ENCODE results near the gene GPX7. TPM values are rescaled to one million over a fixed set of nuclear protein-coding genes. Genes with fewer than 3 reads are reported as not detected.

GPX7 gene
- total RNA-seq, 2 donors from 2014 or later, result 17.8 to 23.7 TPM

DNA sequence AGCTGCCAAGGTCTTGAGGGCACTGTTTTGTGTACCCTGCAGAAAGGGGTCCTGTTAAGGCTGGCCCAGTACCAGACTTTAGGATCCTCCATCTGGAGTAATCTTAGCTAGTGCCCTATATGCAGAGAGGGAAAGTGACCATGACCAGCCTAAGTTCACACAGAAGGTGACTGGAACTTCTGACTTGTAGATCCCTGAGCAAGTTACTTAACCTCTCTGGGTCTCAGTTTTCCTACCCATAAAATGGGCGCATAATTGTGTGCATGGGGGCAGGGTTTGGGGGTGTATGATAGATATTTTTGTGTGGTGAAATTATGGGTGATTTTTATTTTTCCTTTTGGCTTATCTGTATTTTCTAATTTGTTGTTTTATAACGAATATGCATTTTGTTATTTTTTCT is 27.5 kb downstream of the GPX7 start:
- 95% methylated on average over 1 of the region's 2 CpGs; no CpG with 5 or more reads in 1 of the 2 experiments for WGBS, 2 experiments (ENCODE audit: insufficient coverage in 1 of 2, insufficient read length in 1 of 2)
- Histone ChIP-seq H3K9me3 (ENCODE audit: control insufficient read depth, low read length) (no peaks in the 10 kb centered on the region), H3K4me1 (ENCODE audit: control insufficient read depth, insufficient read depth, low read length) (no peaks in the 10 kb centered on the region), H3K27me3 (ENCODE audit: control insufficient read depth, insufficient read depth, low read length, poor library complexity, severe bottlenecking) (peaks cover 36% of the 10 kb centered on the region), H3K9ac (ENCODE audit: extremely low read depth, low read length, poor library complexity, severe bottlenecking) (no peak overlapping the region), H3K36me3 (ENCODE audit: control insufficient read depth, insufficient read depth, low read length) (no peaks in the 10 kb centered on the region), H3K4me3 (ENCODE audit: low read length) (no peak overlapping the region), H3K27ac (ENCODE audit: low read depth, low read length) (no peak overlapping the region)
- Mint-ChIP-seq H3K4me1 (peaks cover 11% of the 10 kb centered on the region), H3K4me3 (no peak overlapping the region), H3K9me3 (no peaks in the 10 kb centered on the region), H3K27me3 (ENCODE audit: insufficient read depth) (peaks cover 47% of the 10 kb centered on the region), H3K36me3 (ENCODE audit: low read depth) (no peaks in the 10 kb centered on the region), H3K27ac (no peak overlapping the region)
- DNase-seq, result no peak
- TF ChIP-seq, protein P1, sequence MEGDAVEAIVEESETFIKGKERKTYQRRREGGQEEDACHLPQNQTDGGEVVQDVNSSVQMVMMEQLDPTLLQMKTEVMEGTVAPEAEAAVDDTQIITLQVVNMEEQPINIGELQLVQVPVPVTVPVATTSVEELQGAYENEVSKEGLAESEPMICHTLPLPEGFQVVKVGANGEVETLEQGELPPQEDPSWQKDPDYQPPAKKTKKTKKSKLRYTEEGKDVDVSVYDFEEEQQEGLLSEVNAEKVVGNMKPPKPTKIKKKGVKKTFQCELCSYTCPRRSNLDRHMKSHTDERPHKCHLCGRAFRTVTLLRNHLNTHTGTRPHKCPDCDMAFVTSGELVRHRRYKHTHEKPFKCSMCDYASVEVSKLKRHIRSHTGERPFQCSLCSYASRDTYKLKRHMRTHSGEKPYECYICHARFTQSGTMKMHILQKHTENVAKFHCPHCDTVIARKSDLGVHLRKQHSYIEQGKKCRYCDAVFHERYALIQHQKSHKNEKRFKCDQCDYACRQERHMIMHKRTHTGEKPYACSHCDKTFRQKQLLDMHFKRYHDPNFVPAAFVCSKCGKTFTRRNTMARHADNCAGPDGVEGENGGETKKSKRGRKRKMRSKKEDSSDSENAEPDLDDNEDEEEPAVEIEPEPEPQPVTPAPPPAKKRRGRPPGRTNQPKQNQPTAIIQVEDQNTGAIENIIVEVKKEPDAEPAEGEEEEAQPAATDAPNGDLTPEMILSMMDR (conservative IDR thresholded peaks at IDR 0.05), result no peak

DNA sequence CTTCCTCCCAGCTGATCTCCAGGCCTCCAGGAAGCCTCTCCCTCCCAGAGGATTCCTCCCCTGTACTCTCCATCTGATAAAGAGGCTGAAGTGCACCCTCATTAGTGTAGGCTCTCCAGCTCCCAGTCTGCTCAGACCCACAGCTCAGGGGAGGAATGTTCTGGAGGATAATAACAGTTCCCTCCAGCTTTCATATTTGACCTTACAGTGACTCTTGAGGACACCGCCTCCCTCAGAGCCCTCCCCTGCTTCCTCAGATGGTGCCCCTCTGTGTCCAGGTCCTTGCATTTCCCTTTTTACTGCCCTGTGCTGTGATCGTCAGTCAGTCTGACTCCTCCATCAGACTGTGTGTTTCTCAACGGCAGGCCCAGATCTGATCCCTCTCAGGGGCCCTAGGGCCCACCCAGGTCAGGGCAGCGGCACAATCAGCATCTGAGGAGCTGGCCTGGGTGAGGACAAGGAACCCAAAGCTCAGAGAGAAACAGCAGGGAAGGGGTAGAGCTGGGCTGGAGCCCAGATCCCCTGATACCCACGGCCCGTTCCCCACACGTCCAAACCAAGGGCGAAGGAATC is 29.7 kb downstream of the GPX7 start:
- peaks cover 21% of the 10 kb centered on the region for H3K4me1 Mint-ChIP-seq
- H3K4me3 Mint-ChIP-seq, result peak overlapping the region; percentile 58
- no peak overlapping the region for H3K27ac Mint-ChIP-seq
- Histone ChIP-seq H3K4me3 (ENCODE audit: low read length) (no peak overlapping the region), H3K9ac (ENCODE audit: extremely low read depth, low read length, poor library complexity, severe bottlenecking) (no peak overlapping the region), H3K36me3 (ENCODE audit: control insufficient read depth, insufficient read depth, low read length) (no peaks in the 10 kb centered on the region), H3K9me3 (ENCODE audit: control insufficient read depth, low read length) (no peaks in the 10 kb centered on the region), H3K4me1 (ENCODE audit: control insufficient read depth, insufficient read depth, low read length) (no peaks in the 10 kb centered on the region), H3K27me3 (ENCODE audit: control insufficient read depth, insufficient read depth, low read length, poor library complexity, severe bottlenecking) (peaks cover 36% of the 10 kb centered on the region), H3K27ac (ENCODE audit: low read depth, low read length) (no peak overlapping the region)
- 90 to 93% methylated on average over 6 to 8 of the region's 8 CpGs for WGBS, 2 experiments (ENCODE audit: insufficient coverage in 1 of 2, insufficient read length in 1 of 2)
- DNase-seq, result peak; percentile 47
- H3K36me3 Mint-ChIP-seq (ENCODE audit: low read depth), result no peaks in the 10 kb centered on the region
- TF ChIP-seq, protein P1 (conservative IDR thresholded peaks at IDR 0.05), result no peak
- no peaks in the 10 kb centered on the region for H3K9me3 Mint-ChIP-seq
- H3K27me3 Mint-ChIP-seq (ENCODE audit: insufficient read depth), result peaks cover 56% of the 10 kb centered on the region

DNA sequence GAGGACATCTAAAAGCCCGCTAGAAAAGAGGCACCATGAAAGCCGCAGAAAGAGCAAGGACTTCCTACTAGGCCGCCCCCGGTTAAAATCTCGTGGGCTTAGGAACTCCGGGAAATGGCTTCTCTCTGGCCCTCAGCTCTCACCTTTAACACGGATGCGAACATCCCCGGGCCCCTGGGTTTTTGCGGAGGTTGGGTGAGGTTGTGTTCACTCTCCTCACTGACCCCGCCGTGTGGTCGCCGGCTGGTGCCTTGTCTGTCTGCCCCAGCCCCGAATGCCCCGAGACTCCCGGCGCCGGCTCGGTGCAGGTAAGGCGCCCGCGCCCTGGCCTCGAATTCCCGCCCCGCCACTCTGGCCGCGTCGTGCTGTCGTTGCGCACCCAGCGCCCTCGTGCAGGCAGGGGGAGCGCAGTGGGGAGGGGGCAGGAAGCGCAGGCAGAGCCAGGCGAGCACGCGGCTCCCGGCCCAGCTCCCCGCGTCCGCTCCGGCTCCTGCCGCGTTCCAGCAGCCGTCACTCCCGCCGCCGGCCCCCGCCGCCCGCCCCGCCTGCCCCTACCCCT is 30.6 kb downstream of the GPX7 start, which contains the start of gene SHISAL2A:
Gene SHISAL2A (plus strand): TSS at position 437 of the 559 bp plus-strand sequence. CDS start 326 bp downstream, outside the sequence.
- TF ChIP-seq, protein P1 (conservative IDR thresholded peaks at IDR 0.05), result peak; percentile 40
- DNase-seq, result peak; percentile 87
- WGBS, 2 experiments (ENCODE audit: insufficient coverage in 1 of 2, insufficient read length in 1 of 2), result 24 to 27% methylated on average over 25 to 53 of the region's 53 CpGs
- Mint-ChIP-seq H3K27me3 (ENCODE audit: insufficient read depth) (peaks cover 56% of the 10 kb centered on the region), H3K9me3 (no peaks in the 10 kb centered on the region), H3K27ac (peak within 1 kb of the TSS; percentile 71), H3K4me1 (peaks cover 31% of the 10 kb centered on the region), H3K4me3 (peak within 1 kb of the TSS; percentile 58), H3K36me3 (ENCODE audit: low read depth) (no peaks in the 10 kb centered on the region)
- Histone ChIP-seq H3K9me3 (ENCODE audit: control insufficient read depth, low read length) (no peaks in the 10 kb centered on the region), H3K27ac (ENCODE audit: low read depth, low read length) (no peak within 1 kb of the TSS), H3K36me3 (ENCODE audit: control insufficient read depth, insufficient read depth, low read length) (no peaks in the 10 kb centered on the region), H3K4me1 (ENCODE audit: control insufficient read depth, insufficient read depth, low read length) (no peaks in the 10 kb centered on the region), H3K4me3 (ENCODE audit: low read length) (no peak within 1 kb of the TSS), H3K27me3 (ENCODE audit: control insufficient read depth, insufficient read depth, low read length, poor library complexity, severe bottlenecking) (peaks cover 36% of the 10 kb centered on the region), H3K9ac (ENCODE audit: extremely low read depth, low read length, poor library complexity, severe bottlenecking) (no peak within 1 kb of the TSS)

All from endodermal cell (in vitro differentiated cells).